KMS-11 (cell line): ENCODE results near the gene DCAF12.
A peak's percentile ranks its signal among the peaks of the same experiment; 100 is the strongest.

Experiments used
- H2AFZ ChIP-seq: fragments of 200-600 bp; sonication (generic); 2 replicates; pipeline ENCODE4 v1.6.1; 2016; ENCODE audit warnings: antibody characterized with exemption, mixed run types, low read depth
- H3K27ac ChIP-seq: fragments of 200-600 bp; sonication (generic); 2 replicates; pipeline ENCODE4 v1.6.1; 2016; ENCODE audit warnings: mild to moderate bottlenecking, mixed run types
- H3K27me3 ChIP-seq: fragments of 200-600 bp; sonication (generic); 2 replicates; pipeline ENCODE4 v1.6.1; 2017; ENCODE audit warnings: mild to moderate bottlenecking, low read depth, mixed run types, moderate library complexity; ENCODE audit not compliant: insufficient read depth
- H3K36me3 ChIP-seq: fragments of 200-600 bp; sonication (generic); 2 replicates; pipeline ENCODE4 v1.6.1; 2017; ENCODE audit warnings: mild to moderate bottlenecking, mixed run types; ENCODE audit not compliant: insufficient read depth
- H3K4me1 ChIP-seq: fragments of 200-600 bp; sonication (generic); 2 replicates; pipeline ENCODE4 v1.6.1; 2016; ENCODE audit warnings: mild to moderate bottlenecking, low read depth, mixed run types; ENCODE audit not compliant: poor library complexity, severe bottlenecking
- H3K4me2 ChIP-seq: fragments of 200-600 bp; sonication (generic); 2 replicates; pipeline ENCODE4 v1.7.0; 2016; ENCODE audit warnings: mild to moderate bottlenecking, mixed run types
- H3K4me3 ChIP-seq: fragments of 200-600 bp; sonication (generic); IDR thresholded peaks from 2 replicates; pipeline ENCODE4 v1.6.1; 2017; ENCODE audit warnings: low read depth, low read length, mixed read lengths; ENCODE audit not compliant: insufficient read depth
- H3K79me2 ChIP-seq: fragments of 200-600 bp; sonication (generic); 2 replicates; pipeline ENCODE4 v1.6.1; 2016; ENCODE audit warnings: low read depth, mixed run types; ENCODE audit not compliant: insufficient read depth
- H3K9ac ChIP-seq: fragments of 200-600 bp; sonication (generic); 2 replicates; pipeline ENCODE4 v1.6.1; 2016; ENCODE audit warnings: mild to moderate bottlenecking, mixed run types
- H4K20me1 ChIP-seq: fragments of 200-600 bp; sonication (generic); 2 replicates; pipeline ENCODE4 v1.6.1; 2016; ENCODE audit warnings: mild to moderate bottlenecking, mixed run types; ENCODE audit not compliant: insufficient read depth
- TF ChIP-seq, protein P1 (sequence below): fragments of 200-600 bp; sonication (generic); conservative IDR thresholded peaks from 2 replicates; pipeline ENCODE4 v1.6.1; 2017; ENCODE audit warnings: low read depth, mild to moderate bottlenecking, antibody characterized with exemption, low read length, moderate library complexity, mixed read lengths

DCAF12 gene

DNA sequence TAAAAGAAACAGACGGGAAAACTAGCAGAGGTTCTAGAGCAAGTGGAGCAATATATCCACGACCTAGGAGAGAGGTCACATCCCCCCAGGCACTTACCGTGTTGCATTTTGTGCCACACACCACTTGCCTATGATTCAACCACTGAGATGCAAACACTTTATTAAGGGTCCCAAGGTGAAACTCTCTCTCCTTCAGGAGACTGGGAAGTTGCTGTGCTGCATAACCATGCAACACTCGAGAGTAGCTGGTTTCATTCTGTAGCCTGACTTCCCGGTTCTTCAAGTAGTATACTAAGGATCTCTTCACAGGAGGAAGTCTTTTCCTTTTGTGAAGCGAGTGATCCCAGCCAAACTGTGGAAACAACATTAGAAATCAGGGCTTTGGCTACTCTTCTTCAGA, 1.6 kb downstream of the DCAF12 start:
- peaks cover 50% of the 10 kb centered on the region for H3K79me2 ChIP-seq
- no peak overlapping the region for H3K27ac ChIP-seq
- H3K4me2 ChIP-seq: peak overlapping the region; percentile 71
- peaks cover 5% of the 10 kb centered on the region; the same call in 1 of the 2 replicates for H4K20me1 ChIP-seq
- H3K9ac ChIP-seq: no peak overlapping the region; the same call in 1 of the 2 replicates
- H3K4me3 ChIP-seq: no peak overlapping the region
- peaks cover 22% of the 10 kb centered on the region for H3K4me1 ChIP-seq
- TF ChIP-seq, protein P1, sequence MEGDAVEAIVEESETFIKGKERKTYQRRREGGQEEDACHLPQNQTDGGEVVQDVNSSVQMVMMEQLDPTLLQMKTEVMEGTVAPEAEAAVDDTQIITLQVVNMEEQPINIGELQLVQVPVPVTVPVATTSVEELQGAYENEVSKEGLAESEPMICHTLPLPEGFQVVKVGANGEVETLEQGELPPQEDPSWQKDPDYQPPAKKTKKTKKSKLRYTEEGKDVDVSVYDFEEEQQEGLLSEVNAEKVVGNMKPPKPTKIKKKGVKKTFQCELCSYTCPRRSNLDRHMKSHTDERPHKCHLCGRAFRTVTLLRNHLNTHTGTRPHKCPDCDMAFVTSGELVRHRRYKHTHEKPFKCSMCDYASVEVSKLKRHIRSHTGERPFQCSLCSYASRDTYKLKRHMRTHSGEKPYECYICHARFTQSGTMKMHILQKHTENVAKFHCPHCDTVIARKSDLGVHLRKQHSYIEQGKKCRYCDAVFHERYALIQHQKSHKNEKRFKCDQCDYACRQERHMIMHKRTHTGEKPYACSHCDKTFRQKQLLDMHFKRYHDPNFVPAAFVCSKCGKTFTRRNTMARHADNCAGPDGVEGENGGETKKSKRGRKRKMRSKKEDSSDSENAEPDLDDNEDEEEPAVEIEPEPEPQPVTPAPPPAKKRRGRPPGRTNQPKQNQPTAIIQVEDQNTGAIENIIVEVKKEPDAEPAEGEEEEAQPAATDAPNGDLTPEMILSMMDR: no peak
- no peak overlapping the region for H2AFZ ChIP-seq
- peaks cover 6% of the 10 kb centered on the region; the same call in 1 of the 2 replicates for H3K36me3 ChIP-seq
- no peaks in the 10 kb centered on the region for H3K27me3 ChIP-seq

DNA sequence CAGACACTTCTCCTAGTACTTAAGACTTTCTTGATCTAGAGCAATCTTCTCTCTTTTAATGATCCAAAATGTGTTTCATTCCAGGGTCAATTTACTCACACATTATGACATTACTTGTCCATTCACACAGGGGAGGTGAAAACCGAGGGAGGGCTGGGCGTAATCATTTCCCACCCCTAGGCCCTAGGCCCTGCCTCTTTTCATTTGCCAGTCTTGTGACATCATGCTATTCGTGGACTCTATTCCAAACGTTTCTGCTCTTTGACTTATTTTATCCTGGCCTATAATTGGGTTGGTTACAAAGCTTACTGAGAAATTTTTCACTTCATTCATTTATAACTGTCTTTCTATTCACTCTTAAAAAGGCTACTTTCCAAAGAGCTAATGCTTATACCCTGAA, 2.4 kb downstream of the DCAF12 start:
- H4K20me1 ChIP-seq: peaks cover 5% of the 10 kb centered on the region; the same call in 1 of the 2 replicates
- TF ChIP-seq, protein P1: no peak
- H3K79me2 ChIP-seq: peaks cover 50% of the 10 kb centered on the region
- H3K27me3 ChIP-seq: no peaks in the 10 kb centered on the region
- no peak overlapping the region for H3K9ac ChIP-seq
- peaks cover 6% of the 10 kb centered on the region; the same call in 1 of the 2 replicates for H3K36me3 ChIP-seq
- no peak overlapping the region for H3K27ac ChIP-seq
- peaks cover 22% of the 10 kb centered on the region for H3K4me1 ChIP-seq
- H3K4me2 ChIP-seq: peak overlapping the region; percentile 71; the same call in 1 of the 2 replicates
- H3K4me3 ChIP-seq: no peak overlapping the region
- H2AFZ ChIP-seq: no peak overlapping the region

DNA sequence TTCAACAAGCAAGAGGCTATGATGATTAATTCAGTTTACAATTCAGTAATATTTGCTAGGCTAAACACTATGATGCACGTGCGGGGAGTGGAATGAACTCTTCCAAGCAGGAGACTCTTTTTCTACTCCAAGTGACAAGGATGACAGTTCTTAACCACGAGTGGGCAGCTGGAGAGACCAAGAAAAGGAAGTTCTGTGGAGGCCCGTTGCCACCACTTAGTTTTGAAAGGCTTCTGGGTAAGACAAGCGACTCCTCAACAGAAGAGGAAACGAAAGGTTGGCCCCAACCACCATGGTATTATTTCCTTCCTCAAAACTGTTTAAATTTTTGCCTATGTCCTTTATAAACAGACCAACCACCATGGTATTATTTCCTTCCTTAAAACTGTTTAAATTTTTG, 2.8 kb downstream of the DCAF12 start:
- peaks cover 6% of the 10 kb centered on the region; the same call in 1 of the 2 replicates for H3K36me3 ChIP-seq
- peaks cover 22% of the 10 kb centered on the region for H3K4me1 ChIP-seq
- no peaks in the 10 kb centered on the region for H3K27me3 ChIP-seq
- peaks cover 50% of the 10 kb centered on the region for H3K79me2 ChIP-seq
- no peak overlapping the region for H3K27ac ChIP-seq
- no peak overlapping the region for H3K9ac ChIP-seq
- TF ChIP-seq, protein P1: no peak
- no peak overlapping the region for H2AFZ ChIP-seq
- no peak overlapping the region for H3K4me3 ChIP-seq
- H4K20me1 ChIP-seq: peaks cover 5% of the 10 kb centered on the region; the same call in 1 of the 2 replicates
- H3K4me2 ChIP-seq: no peak overlapping the region; the same call in 1 of the 2 replicates

DNA sequence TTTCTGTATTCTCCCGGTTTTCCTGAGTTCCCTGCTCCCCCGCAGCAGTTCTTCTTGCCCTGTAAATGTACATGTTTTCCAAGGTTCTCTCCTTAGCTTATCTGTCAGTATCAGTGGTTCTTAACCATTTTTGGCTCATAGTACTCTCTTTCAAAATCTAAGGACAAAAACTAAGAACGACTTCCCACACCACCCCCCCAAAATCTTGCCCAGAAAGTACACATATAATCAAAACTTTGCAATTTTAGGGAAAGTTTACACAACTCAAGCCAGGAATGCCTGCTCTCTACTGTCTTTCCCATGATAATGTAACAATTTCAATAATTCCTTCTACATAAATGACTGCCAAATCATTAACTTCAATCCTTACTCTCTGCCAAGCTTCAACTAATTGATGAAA, 4.5 kb downstream of the DCAF12 start:
- Histone ChIP-seq H4K20me1 (peaks cover 5% of the 10 kb centered on the region; the same call in 1 of the 2 replicates), H2AFZ (no peak overlapping the region), H3K27me3 (no peaks in the 10 kb centered on the region), H3K4me2 (no peak overlapping the region), H3K79me2 (peaks cover 50% of the 10 kb centered on the region), H3K27ac (no peak overlapping the region), H3K4me1 (peaks cover 18% of the 10 kb centered on the region), H3K36me3 (peaks cover 6% of the 10 kb centered on the region; the same call in 1 of the 2 replicates), H3K9ac (no peak overlapping the region), H3K4me3 (no peak overlapping the region)
- TF ChIP-seq, protein P1: no peak
